GM12878 (cell line): ENCODE measurements around the gene APH1B. TPM values are rescaled to one million over a fixed set of nuclear protein-coding genes. Genes with fewer than 3 reads are reported as not detected.

Experiments used
- ATAC-seq: fragments of 200-7000 bp; cut with Tn5 transposase; 3 replicates; pipeline ENCODE4 v1.9.1; 2020; ENCODE audit warnings: mild to moderate bottlenecking, moderate library complexity
- BruUV-seq: library from RNA; stranded (reverse); fragments of 400-500 nt; replicated peaks from 2 replicates; lab custom pipeline; 2021; lab: Mats Ljungman, UMichigan
- CTCF ChIA-PET: fragments of 300-600 bp; sonication (Branson Sonifier 250); formaldehyde crosslinking; extraction: SDS; loops from one replicate; lab custom pipeline; 2021; ENCODE audit warnings: inconsistent platforms; lab: Yijun Ruan, JAX
- POLR2A ChIA-PET: fragments of 350-600 bp; formaldehyde crosslinking; extraction: SDS; loops from one replicate; lab custom pipeline; 2021; ENCODE audit warnings: inconsistent platforms; lab: Charles Lee
- RAD21 ChIA-PET: fragments of 300-600 bp; sonication (Branson Sonifier 250); formaldehyde crosslinking; loops from one replicate; lab custom pipeline; 2023; ENCODE audit warnings: antibody characterized with exemption; ENCODE audit not compliant: unreplicated experiment; lab: Charles Lee
- SMC1A ChIA-PET: fragments of 300-600 bp; sonication (Branson Sonifier 250); formaldehyde crosslinking; loops from one replicate; lab custom pipeline; 2023; ENCODE audit not compliant: unreplicated experiment, uncharacterized antibody; lab: Charles Lee
- DNase-seq: peaks from one replicate; pipeline ENCODE4 v3.0.0-alpha.2; 2011; ENCODE audit warnings: low read depth, low spot score
- FAIRE-seq: peaks from 3 replicates; lab custom pipeline; 2011; peaks lifted over from hg19 to GRCh38; lab: Jason Lieb, UNC
- H2AFZ ChIP-seq: 2 replicates; pipeline ENCODE4 v1.6.0; 2011; ENCODE audit warnings: low read depth, low read length, control low read depth; ENCODE audit not compliant: control insufficient read depth
- H3K27ac ChIP-seq: 2 replicates; pipeline ENCODE4 v1.5.1; 2011; ENCODE audit warnings: control low read depth; ENCODE audit not compliant: control insufficient read depth, insufficient read depth
- H3K27me3 ChIP-seq, 2 experiments: replicated peaks in 1 of 2; 2 replicates each; pipeline versions ENCODE4 v1.6.0 to v1.6.1; 2011; ENCODE audit warnings: low read length in 1 of 2; ENCODE audit not compliant: control insufficient read depth in 2 of 2, insufficient read depth in 2 of 2
- H3K36me3 ChIP-seq, 2 experiments: 2 replicates each; pipeline ENCODE4 v1.5.1; 2011; ENCODE audit warnings: low read length in 1 of 2; ENCODE audit not compliant: control insufficient read depth in 2 of 2, insufficient read depth in 2 of 2
- H3K4me1 ChIP-seq: 2 replicates; pipeline ENCODE4 v1.6.1; 2011; ENCODE audit warnings: mild to moderate bottlenecking, low read length, moderate library complexity, mixed read lengths; ENCODE audit not compliant: control insufficient read depth, insufficient read depth
- H3K4me2 ChIP-seq: 2 replicates; pipeline ENCODE4 v1.6.0; 2011; ENCODE audit warnings: control low read depth; ENCODE audit not compliant: control insufficient read depth, insufficient read depth
- H3K4me3 ChIP-seq: fragments of 200-600 bp; sonication (generic); 2 replicates; pipeline ENCODE4 v1.5.1; 2016
- H3K79me2 ChIP-seq: 2 replicates; pipeline ENCODE4 v1.6.0; 2011; ENCODE audit warnings: low read length; ENCODE audit not compliant: control insufficient read depth, insufficient read depth
- H3K9ac ChIP-seq: 2 replicates; pipeline ENCODE4 v1.8.0; 2011; ENCODE audit warnings: low read length, control low read depth, mixed read lengths; ENCODE audit not compliant: control insufficient read depth, insufficient read depth
- H3K9me3 ChIP-seq: replicated peaks from 3 replicates; pipeline ENCODE4 v1.5.1; 2011; ENCODE audit warnings: mild to moderate bottlenecking, low read length; ENCODE audit not compliant: control insufficient read depth, insufficient read depth
- H4K20me1 ChIP-seq: 2 replicates; pipeline ENCODE4 v1.6.0; 2011; ENCODE audit not compliant: control insufficient read depth, insufficient read depth
- ATF7 ChIP-seq: fragments of 450-650 bp; IDR thresholded peaks from 2 replicates; pipeline ENCODE4 v1.6.1; 2016; ENCODE audit warnings: low read depth, mild to moderate bottlenecking
- EP300 ChIP-seq, 2 experiments: fragments of 150-350 bp in 1 of 2; IDR thresholded peaks; 2 replicates each; pipeline ENCODE4 v1.6.1; 2011 to 2012; ENCODE audit warnings: low read depth in 2 of 2, low read length in 2 of 2, borderline replicate concordance in 1 of 2, improper control_type of control experiment in 1 of 2, inconsistent platforms in 1 of 2; ENCODE audit not compliant: control insufficient read depth in 1 of 2
- GABPA ChIP-seq: IDR thresholded peaks from 2 replicates; pipeline ENCODE4 v1.6.1; 2014; ENCODE audit warnings: antibody characterized with exemption, low read depth, mild to moderate bottlenecking, inconsistent platforms
- NFYA ChIP-seq: IDR thresholded peaks from 2 replicates; pipeline ENCODE4 v1.6.1; 2011; ENCODE audit warnings: low read depth, mild to moderate bottlenecking, low read length, improper control_type of control experiment, borderline replicate concordance
- NR2C1 ChIP-seq: fragments of 450-650 bp; IDR thresholded peaks from 2 replicates; pipeline ENCODE4 v1.6.1; 2017; ENCODE audit warnings: antibody characterized with exemption, mild to moderate bottlenecking, moderate library complexity
- NR2F1 ChIP-seq: fragments of 450-650 bp; conservative IDR thresholded peaks from 2 replicates; pipeline ENCODE4 v1.6.1; 2017; ENCODE audit warnings: mild to moderate bottlenecking
- RAD51 ChIP-seq: fragments of 450-650 bp; IDR thresholded peaks from 2 replicates; pipeline ENCODE4 v1.6.1; 2016; ENCODE audit warnings: moderate library complexity, mild to moderate bottlenecking, inconsistent platforms
- ZNF207 ChIP-seq: fragments of 450-650 bp; IDR thresholded peaks from 2 replicates; pipeline ENCODE4 v1.6.1; 2014; ENCODE audit warnings: antibody characterized with exemption, mild to moderate bottlenecking, borderline replicate concordance
- WGBS: methylation state at CpG from one replicate; pipeline ENCODE4 v1.1.6; 2016; ENCODE audit warnings: low lambda C conversion rate; ENCODE audit not compliant: insufficient replicate concordance, insufficient coverage; ENCODE audit errors: missing lambda C conversion rate; 5-methylcytosine and 5-hydroxymethylcytosine counted together
- in situ Hi-C: fragments of 300-500 bp; cut with MboI; formaldehyde crosslinking; loops from 9 replicates; pipeline ENCODE4 v1.14.3; 2018; ENCODE audit warnings: mixed read lengths
- intact Hi-C: fragments of 100-400 bp; cut with micrococcal nuclease; formaldehyde crosslinking; loops from one replicate; pipeline ENCODE4 v1.14.2; 2022; ENCODE audit not compliant: unreplicated experiment
- polyA plus RNA-seq, 11 experiments: library from polyadenylated mRNA; depleted of rRNA in 4 of 11; unstranded in 6 of 11; stranded (reverse) in 5 of 11; fragments of >200 nt; fragmentation: Nextera tagmentation in 4 of 11; fragmentation: Illumina TruSeq in 1 of 11; extraction: Ambion mirVana in 4 of 11; extraction: Trizol in 1 of 11; gene quantifications; 1 replicate in 1 of 11; 2 replicates in 10 of 11; pipeline versions ENCODE4 v1.2.1 to v1.2.3, GENCODE V29; 2011 to 2016; ENCODE audit warnings: inconsistent platforms in 2 of 11, missing spikeins in 2 of 11, low read depth in 1 of 11
- total RNA-seq, 4 experiments: library from RNA; depleted of rRNA in 3 of 4; stranded (reverse); fragments of >200 nt in 3 of 4; fragmentation: Illumina TruSeq in 1 of 4; extraction: Trizol in 1 of 4; gene quantifications; 2 replicates each; pipeline versions ENCODE4 v1.2.1 to v1.2.3, GENCODE V29; 2013 to 2021
- TF ChIP-seq, protein P1 (sequence below): fragments of 150-350 bp; IDR thresholded peaks from 2 replicates; pipeline ENCODE4 v1.6.1; 2014; ENCODE audit warnings: mild to moderate bottlenecking, low read depth, low read length
- TF ChIP-seq, protein P2 (sequence below): fragments of 450-650 bp; IDR thresholded peaks from 2 replicates; pipeline ENCODE4 v1.6.1; 2017; ENCODE audit warnings: borderline replicate concordance
- TF ChIP-seq, protein P3 (sequence below): fragments of 450-650 bp; IDR thresholded peaks from 2 replicates; pipeline ENCODE4 v1.6.1; 2016; ENCODE audit warnings: mild to moderate bottlenecking, moderate library complexity, borderline replicate concordance
- TF ChIP-seq, protein P4 (sequence below): IDR thresholded peaks from 2 replicates; pipeline ENCODE4 v1.6.1; 2011; ENCODE audit warnings: low read depth, mild to moderate bottlenecking, low read length, moderate library complexity, borderline replicate concordance; ENCODE audit errors: extremely low read depth
- TF ChIP-seq, protein P5 (sequence below): fragments of 450-650 bp; IDR thresholded peaks from 2 replicates; pipeline ENCODE4 v1.6.1; 2014; ENCODE audit warnings: mild to moderate bottlenecking

APH1B gene
- total and polyA plus RNA-seq, 10 of the 15 experiments (the other 5 are each of a cell fraction or from before 2014, with no cell fraction given) = 5.0 to 20.8 (median 11.1) TPM

DNA sequence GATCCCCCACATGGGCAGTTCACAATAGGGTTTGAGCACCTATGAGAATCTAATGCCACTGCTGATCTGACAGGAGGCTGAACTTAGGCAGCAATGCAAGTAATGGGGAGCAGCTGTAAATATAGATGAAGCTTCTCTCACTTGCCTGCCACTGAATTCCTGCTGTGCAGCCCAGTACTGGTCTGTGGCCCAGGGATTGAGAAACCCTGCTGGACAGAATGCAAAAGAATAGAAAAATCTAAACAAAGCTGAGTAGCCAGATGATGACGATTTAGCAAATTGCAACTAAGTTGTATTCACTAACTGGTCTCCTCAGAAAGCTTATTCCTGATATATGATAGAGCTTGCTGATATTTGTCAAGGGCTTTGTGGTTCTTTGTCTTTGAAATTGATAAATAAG, 34.3 kb upstream of the APH1B start:
- ChIA-PET CTCF (interaction anchor here (0.7 to 1.0 kb wide), 2 partner anchors 111 to 166 kb away, joined by 3 read pairs; no protein-coding TSS in a partner anchor), RAD21 (interaction anchor here (1.1 to 1.7 kb wide), 5 partner anchors 12 to 111 kb away, joined by 3 to 5 read pairs (median 3); no protein-coding TSS in a partner anchor), SMC1A (interaction anchor here (0.7 to 5.9 kb wide), 8 partner anchors 11 to 455 kb away, joined by 3 to 31 read pairs (median 3); no protein-coding TSS in a partner anchor), POLR2A (interaction anchor here (0.5 to 1.5 kb wide), 5 partner anchors 15 to 40 kb away, joined by 3 to 5 read pairs (median 4); no protein-coding TSS in a partner anchor)
- H3K9ac ChIP-seq = no peak overlapping the region
- H2AFZ ChIP-seq = no peak overlapping the region
- H3K4me1 ChIP-seq = peaks cover 12% of the 10 kb centered on the region; the same call in 1 of the 2 replicates
- H3K27ac ChIP-seq = no peak overlapping the region
- H3K4me2 ChIP-seq = no peak overlapping the region; the same call in 1 of the 2 replicates
- intact Hi-C loops (no loop called here), in situ Hi-C loops (no loop called here)
- no TSS peak for BruUV-seq
- peaks cover 31% of the 10 kb centered on the region for H3K79me2 ChIP-seq
- DNase-seq (no peak), ATAC-seq (no peak), FAIRE-seq (no peak)
- H3K36me3 ChIP-seq = peaks cover 3 to 21% of the 10 kb centered on the region in 2 experiments
- no peak overlapping the region for H3K4me3 ChIP-seq
- peaks cover 5% of the 10 kb centered on the region; the same call in 2 of the 3 replicates for H3K9me3 ChIP-seq
- no peaks in the 10 kb centered on the region for H3K27me3 ChIP-seq
- H4K20me1 ChIP-seq = no peaks in the 10 kb centered on the region
- WGBS = 100% methylated on average over 1 of the region's 1 CpG
- TF ChIP-seq, protein P1, sequence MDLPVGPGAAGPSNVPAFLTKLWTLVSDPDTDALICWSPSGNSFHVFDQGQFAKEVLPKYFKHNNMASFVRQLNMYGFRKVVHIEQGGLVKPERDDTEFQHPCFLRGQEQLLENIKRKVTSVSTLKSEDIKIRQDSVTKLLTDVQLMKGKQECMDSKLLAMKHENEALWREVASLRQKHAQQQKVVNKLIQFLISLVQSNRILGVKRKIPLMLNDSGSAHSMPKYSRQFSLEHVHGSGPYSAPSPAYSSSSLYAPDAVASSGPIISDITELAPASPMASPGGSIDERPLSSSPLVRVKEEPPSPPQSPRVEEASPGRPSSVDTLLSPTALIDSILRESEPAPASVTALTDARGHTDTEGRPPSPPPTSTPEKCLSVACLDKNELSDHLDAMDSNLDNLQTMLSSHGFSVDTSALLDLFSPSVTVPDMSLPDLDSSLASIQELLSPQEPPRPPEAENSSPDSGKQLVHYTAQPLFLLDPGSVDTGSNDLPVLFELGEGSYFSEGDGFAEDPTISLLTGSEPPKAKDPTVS = no peak
- TF ChIP-seq, protein P2, sequence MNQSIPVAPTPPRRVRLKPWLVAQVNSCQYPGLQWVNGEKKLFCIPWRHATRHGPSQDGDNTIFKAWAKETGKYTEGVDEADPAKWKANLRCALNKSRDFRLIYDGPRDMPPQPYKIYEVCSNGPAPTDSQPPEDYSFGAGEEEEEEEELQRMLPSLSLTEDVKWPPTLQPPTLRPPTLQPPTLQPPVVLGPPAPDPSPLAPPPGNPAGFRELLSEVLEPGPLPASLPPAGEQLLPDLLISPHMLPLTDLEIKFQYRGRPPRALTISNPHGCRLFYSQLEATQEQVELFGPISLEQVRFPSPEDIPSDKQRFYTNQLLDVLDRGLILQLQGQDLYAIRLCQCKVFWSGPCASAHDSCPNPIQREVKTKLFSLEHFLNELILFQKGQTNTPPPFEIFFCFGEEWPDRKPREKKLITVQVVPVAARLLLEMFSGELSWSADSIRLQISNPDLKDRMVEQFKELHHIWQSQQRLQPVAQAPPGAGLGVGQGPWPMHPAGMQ = no peak
- TF ChIP-seq NR2C1 (no peak), ZNF207 (no peak), NR2F1 (no peak), GABPA (no peak), NFYA (no peak), ATF7 (no peak), RAD51 (no peak), EP300 (IDR thresholded peaks at IDR 0.05; ENCODE audit: borderline replicate concordance in 1 of 2, control insufficient read depth in 1 of 2, low read depth in 2 of 2, low read length in 2 of 2) (no peak)
- TF ChIP-seq, protein P3, sequence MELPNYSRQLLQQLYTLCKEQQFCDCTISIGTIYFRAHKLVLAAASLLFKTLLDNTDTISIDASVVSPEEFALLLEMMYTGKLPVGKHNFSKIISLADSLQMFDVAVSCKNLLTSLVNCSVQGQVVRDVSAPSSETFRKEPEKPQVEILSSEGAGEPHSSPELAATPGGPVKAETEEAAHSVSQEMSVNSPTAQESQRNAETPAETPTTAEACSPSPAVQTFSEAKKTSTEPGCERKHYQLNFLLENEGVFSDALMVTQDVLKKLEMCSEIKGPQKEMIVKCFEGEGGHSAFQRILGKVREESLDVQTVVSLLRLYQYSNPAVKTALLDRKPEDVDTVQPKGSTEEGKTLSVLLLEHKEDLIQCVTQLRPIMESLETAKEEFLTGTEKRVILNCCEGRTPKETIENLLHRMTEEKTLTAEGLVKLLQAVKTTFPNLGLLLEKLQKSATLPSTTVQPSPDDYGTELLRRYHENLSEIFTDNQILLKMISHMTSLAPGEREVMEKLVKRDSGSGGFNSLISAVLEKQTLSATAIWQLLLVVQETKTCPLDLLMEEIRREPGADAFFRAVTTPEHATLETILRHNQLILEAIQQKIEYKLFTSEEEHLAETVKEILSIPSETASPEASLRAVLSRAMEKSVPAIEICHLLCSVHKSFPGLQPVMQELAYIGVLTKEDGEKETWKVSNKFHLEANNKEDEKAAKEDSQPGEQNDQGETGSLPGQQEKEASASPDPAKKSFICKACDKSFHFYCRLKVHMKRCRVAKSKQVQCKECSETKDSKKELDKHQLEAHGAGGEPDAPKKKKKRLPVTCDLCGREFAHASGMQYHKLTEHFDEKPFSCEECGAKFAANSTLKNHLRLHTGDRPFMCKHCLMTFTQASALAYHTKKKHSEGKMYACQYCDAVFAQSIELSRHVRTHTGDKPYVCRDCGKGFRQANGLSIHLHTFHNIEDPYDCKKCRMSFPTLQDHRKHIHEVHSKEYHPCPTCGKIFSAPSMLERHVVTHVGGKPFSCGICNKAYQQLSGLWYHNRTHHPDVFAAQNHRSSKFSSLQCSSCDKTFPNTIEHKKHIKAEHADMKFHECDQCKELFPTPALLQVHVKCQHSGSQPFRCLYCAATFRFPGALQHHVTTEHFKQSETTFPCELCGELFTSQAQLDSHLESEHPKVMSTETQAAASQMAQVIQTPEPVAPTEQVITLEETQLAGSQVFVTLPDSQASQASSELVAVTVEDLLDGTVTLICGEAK = no peak
- TF ChIP-seq, protein P4, sequence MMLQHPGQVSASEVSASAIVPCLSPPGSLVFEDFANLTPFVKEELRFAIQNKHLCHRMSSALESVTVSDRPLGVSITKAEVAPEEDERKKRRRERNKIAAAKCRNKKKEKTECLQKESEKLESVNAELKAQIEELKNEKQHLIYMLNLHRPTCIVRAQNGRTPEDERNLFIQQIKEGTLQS = no peak
- TF ChIP-seq, protein P5, sequence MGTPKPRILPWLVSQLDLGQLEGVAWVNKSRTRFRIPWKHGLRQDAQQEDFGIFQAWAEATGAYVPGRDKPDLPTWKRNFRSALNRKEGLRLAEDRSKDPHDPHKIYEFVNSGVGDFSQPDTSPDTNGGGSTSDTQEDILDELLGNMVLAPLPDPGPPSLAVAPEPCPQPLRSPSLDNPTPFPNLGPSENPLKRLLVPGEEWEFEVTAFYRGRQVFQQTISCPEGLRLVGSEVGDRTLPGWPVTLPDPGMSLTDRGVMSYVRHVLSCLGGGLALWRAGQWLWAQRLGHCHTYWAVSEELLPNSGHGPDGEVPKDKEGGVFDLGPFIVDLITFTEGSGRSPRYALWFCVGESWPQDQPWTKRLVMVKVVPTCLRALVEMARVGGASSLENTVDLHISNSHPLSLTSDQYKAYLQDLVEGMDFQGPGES = no peak
